SK-N-SH treated with all-trans-retinoic acid at 6 μM for 48 hours (cell line): ENCODE measurements around the gene ORC2.

Experiments
- ATAC-seq: fragments of 200-7000 bp; cut with Tn5 transposase; 3 replicates; pipeline ENCODE4 v1.9.1; 2020; ENCODE audit warnings: mild to moderate bottlenecking, moderate library complexity
- ARNTL ChIP-seq: fragments of 450-650 bp; formaldehyde crosslinking; IDR thresholded peaks from 2 replicates; pipeline ENCODE4 v1.5.0; 2020; ENCODE audit warnings: low read depth, mild to moderate bottlenecking, moderate library complexity, borderline replicate concordance
- BACH2 ChIP-seq: fragments of 250-450 bp; sonication (Bioruptor Pico); IDR thresholded peaks from 2 replicates; pipeline ENCODE4 v1.9.0; 2021; ENCODE audit warnings: mild to moderate bottlenecking, borderline replicate concordance
- ESRRG ChIP-seq: fragments of 250-450 bp; sonication (Bioruptor Pico); IDR thresholded peaks from 2 replicates; pipeline ENCODE4 v1.6.1; 2021; ENCODE audit warnings: mild to moderate bottlenecking
- GLIS3 ChIP-seq: fragments of 250-450 bp; sonication (Bioruptor Pico); IDR thresholded peaks from 2 replicates; pipeline ENCODE4 v1.5.0; 2020; ENCODE audit warnings: mild to moderate bottlenecking, moderate library complexity
- ISL1 ChIP-seq: fragments of 250-450 bp; sonication (Bioruptor Pico); IDR thresholded peaks from 2 replicates; pipeline ENCODE4 v2.1.2; 2022; ENCODE audit warnings: mild to moderate bottlenecking, moderate library complexity
- OSR1 ChIP-seq: fragments of 250-450 bp; sonication (Bioruptor Pico); IDR thresholded peaks from 2 replicates; pipeline ENCODE4 v1.8.0; 2022; ENCODE audit warnings: moderate library complexity, mild to moderate bottlenecking, inconsistent platforms
- PPARA ChIP-seq: fragments of 250-450 bp; sonication (Bioruptor Pico); IDR thresholded peaks from 2 replicates; pipeline ENCODE4 v1.5.0; 2020; ENCODE audit warnings: mild to moderate bottlenecking, borderline replicate concordance
- RARB ChIP-seq: fragments of 250-450 bp; sonication (Bioruptor Pico); IDR thresholded peaks from 2 replicates; pipeline ENCODE4 v1.8.0; 2021; ENCODE audit warnings: mild to moderate bottlenecking, moderate library complexity
- SNAI2 ChIP-seq: fragments of 250-450 bp; sonication (Bioruptor Pico); IDR thresholded peaks from 2 replicates; pipeline ENCODE4 v1.5.0; 2020; ENCODE audit warnings: mild to moderate bottlenecking, moderate library complexity
- TCF4 ChIP-seq: fragments of 250-450 bp; sonication (Bioruptor Pico); IDR thresholded peaks from 2 replicates; pipeline ENCODE4 v1.8.0; 2021; ENCODE audit warnings: mild to moderate bottlenecking, moderate library complexity, borderline replicate concordance
- TOX ChIP-seq: fragments of 250-450 bp; sonication (Bioruptor Pico); IDR thresholded peaks from 2 replicates; pipeline ENCODE4 v1.8.0; 2021; ENCODE audit warnings: mild to moderate bottlenecking, moderate library complexity, borderline replicate concordance
- ZC3H10 ChIP-seq: fragments of 250-450 bp; sonication (Bioruptor Pico); IDR thresholded peaks from 2 replicates; pipeline ENCODE4 v1.5.1; 2021; ENCODE audit warnings: mild to moderate bottlenecking, moderate library complexity
- ZFP3 ChIP-seq: fragments of 250-450 bp; sonication (Bioruptor Pico); IDR thresholded peaks from 2 replicates; pipeline ENCODE4 v1.5.0; 2020; ENCODE audit warnings: mild to moderate bottlenecking, moderate library complexity
- ZFP30 ChIP-seq: fragments of 450-650 bp; formaldehyde crosslinking; IDR thresholded peaks from 2 replicates; pipeline ENCODE4 v1.5.0; 2022; ENCODE audit warnings: mild to moderate bottlenecking, moderate library complexity
- ZNF70 ChIP-seq: fragments of 450-650 bp; formaldehyde crosslinking; IDR thresholded peaks from 2 replicates; pipeline ENCODE4 v1.5.0; 2020; ENCODE audit warnings: mild to moderate bottlenecking, moderate library complexity
- ZNF8 ChIP-seq: fragments of 450-650 bp; formaldehyde crosslinking; IDR thresholded peaks from 2 replicates; pipeline ENCODE4 v1.5.0; 2020; ENCODE audit warnings: mild to moderate bottlenecking, moderate library complexity
- TF ChIP-seq, protein P1 (sequence below): fragments of 250-450 bp; sonication (Bioruptor Pico); IDR thresholded peaks from 2 replicates; pipeline ENCODE4 v1.5.0; 2020; ENCODE audit warnings: mild to moderate bottlenecking, moderate library complexity
- TF ChIP-seq, protein P2 (sequence below): fragments of 250-450 bp; sonication (Bioruptor Pico); IDR thresholded peaks from 2 replicates; pipeline ENCODE4 v1.8.0; 2020; ENCODE audit warnings: mild to moderate bottlenecking, moderate library complexity, borderline replicate concordance
- TF ChIP-seq, protein P3 (sequence below): fragments of 250-450 bp; sonication (Bioruptor Pico); IDR thresholded peaks from 2 replicates; pipeline ENCODE4 v1.5.1; 2021; ENCODE audit warnings: mild to moderate bottlenecking, moderate library complexity
- TF ChIP-seq, protein P4 (sequence below): fragments of 250-450 bp; sonication (Bioruptor Pico); IDR thresholded peaks from 2 replicates; pipeline ENCODE4 v1.8.0; 2021; ENCODE audit warnings: low read depth, mild to moderate bottlenecking, moderate library complexity, borderline replicate concordance

Gene ORC2

DNA sequence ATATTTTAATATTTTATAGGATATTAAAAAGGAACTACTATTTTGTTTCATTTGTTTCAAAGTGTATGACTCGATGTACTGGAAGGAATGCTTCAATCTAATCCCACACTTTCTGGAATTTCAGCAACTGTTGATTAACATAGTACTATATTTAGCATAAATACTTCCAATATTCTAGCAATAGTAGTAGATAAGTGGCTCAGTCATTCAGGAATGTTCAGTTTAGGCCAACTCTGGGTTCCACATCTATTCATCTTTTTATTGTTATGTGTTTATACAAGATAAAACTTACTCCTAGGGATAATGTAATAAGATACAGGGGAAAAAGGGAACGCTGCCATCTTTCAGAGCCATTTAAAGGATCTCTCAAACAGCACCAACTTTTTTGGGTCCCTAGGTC lies 22.3 kb upstream of the ORC2 start:
- TF ChIP-seq ISL1 (CRISPR knock-in tag) (peak; percentile 76), ZNF70 (CRISPR knock-in tag) (no peak), SNAI2 (CRISPR knock-in tag) (no peak)
- TF ChIP-seq, protein P1, sequence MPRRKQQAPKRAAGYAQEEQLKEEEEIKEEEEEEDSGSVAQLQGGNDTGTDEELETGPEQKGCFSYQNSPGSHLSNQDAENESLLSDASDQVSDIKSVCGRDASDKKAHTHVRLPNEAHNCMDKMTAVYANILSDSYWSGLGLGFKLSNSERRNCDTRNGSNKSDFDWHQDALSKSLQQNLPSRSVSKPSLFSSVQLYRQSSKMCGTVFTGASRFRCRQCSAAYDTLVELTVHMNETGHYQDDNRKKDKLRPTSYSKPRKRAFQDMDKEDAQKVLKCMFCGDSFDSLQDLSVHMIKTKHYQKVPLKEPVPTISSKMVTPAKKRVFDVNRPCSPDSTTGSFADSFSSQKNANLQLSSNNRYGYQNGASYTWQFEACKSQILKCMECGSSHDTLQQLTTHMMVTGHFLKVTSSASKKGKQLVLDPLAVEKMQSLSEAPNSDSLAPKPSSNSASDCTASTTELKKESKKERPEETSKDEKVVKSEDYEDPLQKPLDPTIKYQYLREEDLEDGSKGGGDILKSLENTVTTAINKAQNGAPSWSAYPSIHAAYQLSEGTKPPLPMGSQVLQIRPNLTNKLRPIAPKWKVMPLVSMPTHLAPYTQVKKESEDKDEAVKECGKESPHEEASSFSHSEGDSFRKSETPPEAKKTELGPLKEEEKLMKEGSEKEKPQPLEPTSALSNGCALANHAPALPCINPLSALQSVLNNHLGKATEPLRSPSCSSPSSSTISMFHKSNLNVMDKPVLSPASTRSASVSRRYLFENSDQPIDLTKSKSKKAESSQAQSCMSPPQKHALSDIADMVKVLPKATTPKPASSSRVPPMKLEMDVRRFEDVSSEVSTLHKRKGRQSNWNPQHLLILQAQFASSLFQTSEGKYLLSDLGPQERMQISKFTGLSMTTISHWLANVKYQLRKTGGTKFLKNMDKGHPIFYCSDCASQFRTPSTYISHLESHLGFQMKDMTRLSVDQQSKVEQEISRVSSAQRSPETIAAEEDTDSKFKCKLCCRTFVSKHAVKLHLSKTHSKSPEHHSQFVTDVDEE (CRISPR knock-in tag), result no peak
- ATAC-seq, result peak; percentile 31; the same call in 2 of the 3 replicates

DNA sequence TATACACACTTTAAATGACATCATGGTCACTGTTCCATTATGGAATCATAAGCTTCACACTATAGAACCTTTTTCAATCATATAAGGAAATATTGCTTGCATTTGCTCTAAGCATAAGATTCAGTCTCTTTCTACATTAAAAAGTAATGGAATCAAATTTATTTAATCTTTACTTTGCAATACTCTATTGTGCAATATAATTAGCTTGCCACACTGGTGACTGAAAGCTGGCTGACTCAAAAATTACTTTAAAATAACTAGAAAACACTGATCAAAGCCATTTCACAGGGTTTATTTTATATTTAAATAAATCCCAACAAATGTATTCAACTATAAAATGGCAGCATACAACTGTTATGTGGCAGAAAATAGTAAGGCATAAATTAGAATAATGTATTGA lies 13.2 kb upstream of the ORC2 start:
- TF ChIP-seq, protein P2, sequence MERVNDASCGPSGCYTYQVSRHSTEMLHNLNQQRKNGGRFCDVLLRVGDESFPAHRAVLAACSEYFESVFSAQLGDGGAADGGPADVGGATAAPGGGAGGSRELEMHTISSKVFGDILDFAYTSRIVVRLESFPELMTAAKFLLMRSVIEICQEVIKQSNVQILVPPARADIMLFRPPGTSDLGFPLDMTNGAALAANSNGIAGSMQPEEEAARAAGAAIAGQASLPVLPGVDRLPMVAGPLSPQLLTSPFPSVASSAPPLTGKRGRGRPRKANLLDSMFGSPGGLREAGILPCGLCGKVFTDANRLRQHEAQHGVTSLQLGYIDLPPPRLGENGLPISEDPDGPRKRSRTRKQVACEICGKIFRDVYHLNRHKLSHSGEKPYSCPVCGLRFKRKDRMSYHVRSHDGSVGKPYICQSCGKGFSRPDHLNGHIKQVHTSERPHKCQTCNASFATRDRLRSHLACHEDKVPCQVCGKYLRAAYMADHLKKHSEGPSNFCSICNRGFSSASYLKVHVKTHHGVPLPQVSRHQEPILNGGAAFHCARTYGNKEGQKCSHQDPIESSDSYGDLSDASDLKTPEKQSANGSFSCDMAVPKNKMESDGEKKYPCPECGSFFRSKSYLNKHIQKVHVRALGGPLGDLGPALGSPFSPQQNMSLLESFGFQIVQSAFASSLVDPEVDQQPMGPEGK (CRISPR knock-in tag), result no peak
- TF ChIP-seq ZNF70 (CRISPR knock-in tag), result no peak
- TF ChIP-seq BACH2 (CRISPR knock-in tag), result no peak
- TF ChIP-seq ZC3H10 (CRISPR knock-in tag), result no peak
- no peak for TF ChIP-seq SNAI2 (CRISPR knock-in tag)
- TF ChIP-seq ISL1 (CRISPR knock-in tag), result no peak
- TF ChIP-seq, protein P3, sequence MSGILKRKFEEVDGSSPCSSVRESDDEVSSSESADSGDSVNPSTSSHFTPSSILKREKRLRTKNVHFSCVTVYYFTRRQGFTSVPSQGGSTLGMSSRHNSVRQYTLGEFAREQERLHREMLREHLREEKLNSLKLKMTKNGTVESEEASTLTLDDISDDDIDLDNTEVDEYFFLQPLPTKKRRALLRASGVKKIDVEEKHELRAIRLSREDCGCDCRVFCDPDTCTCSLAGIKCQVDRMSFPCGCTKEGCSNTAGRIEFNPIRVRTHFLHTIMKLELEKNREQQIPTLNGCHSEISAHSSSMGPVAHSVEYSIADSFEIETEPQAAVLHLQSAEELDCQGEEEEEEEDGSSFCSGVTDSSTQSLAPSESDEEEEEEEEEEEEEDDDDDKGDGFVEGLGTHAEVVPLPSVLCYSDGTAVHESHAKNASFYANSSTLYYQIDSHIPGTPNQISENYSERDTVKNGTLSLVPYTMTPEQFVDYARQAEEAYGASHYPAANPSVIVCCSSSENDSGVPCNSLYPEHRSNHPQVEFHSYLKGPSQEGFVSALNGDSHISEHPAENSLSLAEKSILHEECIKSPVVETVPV (CRISPR knock-in tag), result no peak
- no peak for TF ChIP-seq OSR1 (CRISPR knock-in tag)
- TF ChIP-seq ZFP3 (CRISPR knock-in tag), result no peak
- TF ChIP-seq ARNTL (CRISPR knock-in tag), result no peak
- TF ChIP-seq, protein P4, sequence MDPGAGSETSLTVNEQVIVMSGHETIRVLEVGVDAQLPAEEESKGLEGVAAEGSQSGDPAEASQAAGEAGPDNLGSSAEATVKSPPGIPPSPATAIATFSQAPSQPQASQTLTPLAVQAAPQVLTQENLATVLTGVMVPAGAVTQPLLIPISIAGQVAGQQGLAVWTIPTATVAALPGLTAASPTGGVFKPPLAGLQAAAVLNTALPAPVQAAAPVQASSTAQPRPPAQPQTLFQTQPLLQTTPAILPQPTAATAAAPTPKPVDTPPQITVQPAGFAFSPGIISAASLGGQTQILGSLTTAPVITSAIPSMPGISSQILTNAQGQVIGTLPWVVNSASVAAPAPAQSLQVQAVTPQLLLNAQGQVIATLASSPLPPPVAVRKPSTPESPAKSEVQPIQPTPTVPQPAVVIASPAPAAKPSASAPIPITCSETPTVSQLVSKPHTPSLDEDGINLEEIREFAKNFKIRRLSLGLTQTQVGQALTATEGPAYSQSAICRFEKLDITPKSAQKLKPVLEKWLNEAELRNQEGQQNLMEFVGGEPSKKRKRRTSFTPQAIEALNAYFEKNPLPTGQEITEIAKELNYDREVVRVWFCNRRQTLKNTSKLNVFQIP, result no peak
- no peak for TF ChIP-seq ZNF8
- TF ChIP-seq, protein P1 (CRISPR knock-in tag), result no peak
- no peak for TF ChIP-seq RARB (CRISPR knock-in tag)
- no peak for TF ChIP-seq GLIS3
- no peak for ATAC-seq

DNA sequence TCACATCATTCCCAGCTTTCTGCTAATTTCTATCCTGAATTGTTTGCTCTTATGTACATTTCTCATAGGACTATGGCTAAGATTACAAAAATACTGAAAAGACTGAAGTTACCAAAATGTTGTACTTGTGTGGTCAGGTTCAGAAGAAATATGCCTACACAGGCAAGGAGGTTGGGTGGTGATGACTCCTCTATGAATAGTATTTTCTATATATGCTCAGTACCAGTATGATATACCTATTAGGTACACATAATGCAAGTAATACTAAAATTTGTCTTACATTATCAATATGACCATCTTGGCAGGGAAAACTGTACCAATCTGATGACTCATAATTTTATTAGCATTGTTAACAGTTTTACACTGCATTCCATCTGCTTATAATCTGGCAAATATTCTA lies 12.2 kb upstream of the ORC2 start:
- ATAC-seq, result no peak
- TF ChIP-seq ZNF8, result no peak
- no peak for TF ChIP-seq ZNF70 (CRISPR knock-in tag)
- TF ChIP-seq TCF4 (CRISPR knock-in tag), result no peak
- TF ChIP-seq ZFP30 (CRISPR knock-in tag), result no peak
- TF ChIP-seq ZC3H10 (CRISPR knock-in tag), result no peak
- no peak for TF ChIP-seq OSR1 (CRISPR knock-in tag)
- no peak for TF ChIP-seq ISL1 (CRISPR knock-in tag)
- TF ChIP-seq, protein P1 (CRISPR knock-in tag), result no peak
- TF ChIP-seq, protein P3 (CRISPR knock-in tag), result no peak
- no peak for TF ChIP-seq PPARA (CRISPR knock-in tag)
- no peak for TF ChIP-seq TOX (CRISPR knock-in tag)
- TF ChIP-seq ESRRG (CRISPR knock-in tag), result no peak
- TF ChIP-seq SNAI2 (CRISPR knock-in tag), result no peak
- TF ChIP-seq GLIS3, result no peak
